GM21381 (cell line): ENCODE data around the gene OPTC.

Source experiments
- ATAC-seq: cut with Tn5 transposase; IDR thresholded peaks from one replicate; pipeline ENCODE4 v1.9.1; 2021; ENCODE audit warnings: mild to moderate bottlenecking, moderate library complexity; ENCODE audit not compliant: unreplicated experiment

Gene OPTC

GRCh38 chr1:203534012-203534411 is 40.1 kb downstream of the OPTC start:
- no peak for ATAC-seq

DNA sequence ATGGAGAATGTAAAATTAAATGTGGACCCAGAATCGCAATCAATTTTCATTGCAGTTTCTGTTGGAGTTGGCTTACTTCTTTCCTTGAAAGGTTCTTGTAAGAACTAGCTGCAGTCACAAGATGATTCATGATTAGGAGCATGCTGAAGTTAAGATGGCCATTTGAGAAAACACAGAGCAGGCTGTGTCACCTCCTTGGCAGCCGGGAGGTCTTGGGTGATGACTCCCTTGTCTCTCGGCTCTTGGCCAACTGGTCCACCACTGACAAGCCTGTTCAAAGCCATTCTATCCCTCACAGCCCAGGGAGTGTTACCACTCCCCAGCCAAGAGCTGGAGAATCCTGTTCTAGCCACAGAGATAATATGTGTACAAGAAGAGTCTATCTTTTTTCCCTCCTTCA is 40.6 kb downstream of the OPTC start:
- no peak for ATAC-seq

DNA sequence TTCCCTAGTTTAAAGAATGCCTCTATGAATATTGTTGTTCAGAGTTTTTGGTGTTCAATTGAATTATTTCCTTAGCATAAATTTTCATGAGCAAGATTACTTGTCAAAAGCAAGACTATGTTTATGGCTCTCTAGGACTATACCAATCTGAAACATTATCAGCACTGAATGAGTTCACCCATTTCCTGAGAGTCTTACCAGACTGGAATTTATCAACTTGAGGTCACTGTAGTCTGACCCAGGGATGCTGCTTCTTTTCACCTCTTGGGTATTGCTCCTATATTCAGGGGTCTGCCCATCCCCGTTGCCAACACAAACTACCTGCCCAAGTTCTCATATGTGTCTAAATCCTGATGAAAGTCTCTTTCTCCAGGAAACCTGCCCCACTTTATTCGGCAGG is 42.6 kb downstream of the OPTC start:
- ATAC-seq: no peak

DNA sequence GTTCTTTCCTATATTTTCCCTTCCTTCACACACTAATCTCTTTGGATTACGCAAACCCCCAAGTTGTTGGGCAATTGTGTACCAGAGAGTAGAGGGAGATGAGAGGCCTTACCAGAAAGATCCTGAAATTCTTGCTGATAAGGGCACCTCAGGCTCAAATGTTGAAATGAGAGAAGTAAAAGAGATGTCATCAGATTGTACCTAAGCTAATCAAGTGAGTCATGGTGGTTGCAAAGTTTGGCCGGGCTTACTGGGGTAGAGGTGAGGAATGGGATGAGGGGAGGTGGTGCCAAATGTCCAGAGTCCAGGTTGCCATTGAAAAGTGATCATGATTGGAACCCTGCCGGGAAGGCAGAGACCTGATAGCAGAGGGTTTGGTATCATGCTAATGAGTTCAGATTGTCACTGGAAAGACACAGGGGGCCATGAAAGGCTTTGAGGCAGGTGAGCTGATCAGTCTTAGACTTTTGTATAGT is 43.1 kb downstream of the OPTC start:
- ATAC-seq: no peak

- no peak for ATAC-seq
These were observed 44.0 kb downstream of the OPTC start for GRCh38 chr1:203537806-203538464.

DNA sequence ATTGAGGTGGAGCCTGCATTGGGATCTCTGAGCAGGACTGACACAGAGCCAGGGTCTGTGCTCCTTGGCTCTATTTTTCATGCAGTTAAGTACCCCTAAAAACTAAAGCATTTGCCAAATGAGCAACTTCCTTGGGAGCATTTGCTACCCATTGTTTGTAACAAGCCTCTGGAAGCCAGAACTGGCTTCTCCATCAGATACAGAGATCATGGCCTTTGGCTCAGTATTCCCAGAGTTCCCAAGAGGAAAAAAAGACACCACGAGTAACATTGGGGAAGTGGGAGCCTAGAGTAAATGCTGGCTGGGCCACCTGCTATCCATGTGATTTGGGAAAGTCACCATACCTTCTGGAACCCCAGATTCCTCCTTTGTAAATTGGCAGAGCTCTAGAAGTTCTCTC is 44.8 kb downstream of the OPTC start:
- no peak for ATAC-seq

GRCh38 chr1:203539831-203540546 is 46.0 kb downstream of the OPTC start:
- ATAC-seq: no peak

DNA sequence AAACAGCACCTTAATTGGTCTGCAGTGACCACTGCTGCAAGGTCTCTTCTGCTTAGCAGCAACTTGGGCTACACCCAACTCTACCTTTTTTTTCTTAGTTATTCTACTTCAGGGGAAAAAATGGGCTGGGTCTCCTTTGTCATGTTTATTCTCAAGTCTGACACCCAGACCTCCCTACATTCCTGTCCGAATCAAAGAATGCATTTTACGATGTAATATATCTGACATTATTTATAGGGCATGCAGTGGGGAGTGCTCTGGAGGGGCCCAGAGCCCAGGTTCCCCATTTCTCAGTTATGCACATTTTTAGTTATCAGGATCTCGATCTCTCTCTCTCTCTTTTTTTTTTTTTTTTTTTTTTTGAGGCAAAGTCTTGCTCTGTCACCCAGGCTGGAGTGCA is 50.5 kb downstream of the OPTC start:
- no peak for ATAC-seq

DNA sequence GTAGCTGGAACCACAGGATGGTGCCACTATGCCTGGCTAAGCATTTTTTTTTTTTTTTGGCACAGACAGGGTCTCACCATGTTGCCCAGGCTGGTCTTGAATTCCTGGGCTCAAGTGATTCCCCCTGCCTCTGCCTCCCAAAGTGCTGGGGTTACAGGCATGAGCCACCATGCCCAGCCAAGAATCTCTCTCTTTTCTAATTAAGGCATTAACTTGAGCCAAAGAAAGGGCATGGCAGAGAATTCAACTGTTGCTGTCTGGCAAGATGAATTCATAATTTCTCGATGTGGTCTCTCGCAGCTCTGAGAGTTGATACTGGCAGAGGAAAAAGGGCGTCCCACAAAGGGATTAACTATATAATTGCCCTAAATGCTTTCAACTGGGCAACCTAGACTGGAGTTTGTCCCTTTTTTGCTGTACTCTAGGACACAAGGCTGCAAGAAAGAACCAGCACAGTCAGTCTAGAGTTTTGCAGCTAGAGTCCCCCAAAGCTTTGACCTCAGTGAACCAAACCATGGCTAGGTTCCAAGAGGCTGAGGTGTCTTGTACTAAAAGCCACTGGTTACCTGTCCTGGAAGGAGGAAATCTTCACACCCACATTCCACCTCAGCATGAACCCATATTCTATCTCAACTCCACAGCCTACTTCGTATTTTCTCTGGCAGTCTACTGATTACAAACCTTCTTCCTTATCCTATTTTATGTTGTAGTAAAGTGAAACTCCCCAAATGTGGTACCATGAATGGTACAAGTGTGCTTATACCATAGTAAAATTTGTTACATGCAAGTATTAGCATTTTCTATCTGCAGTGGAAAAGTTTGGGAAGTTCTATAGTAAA is 51.2 kb downstream of the OPTC start:
- no peak for ATAC-seq

DNA sequence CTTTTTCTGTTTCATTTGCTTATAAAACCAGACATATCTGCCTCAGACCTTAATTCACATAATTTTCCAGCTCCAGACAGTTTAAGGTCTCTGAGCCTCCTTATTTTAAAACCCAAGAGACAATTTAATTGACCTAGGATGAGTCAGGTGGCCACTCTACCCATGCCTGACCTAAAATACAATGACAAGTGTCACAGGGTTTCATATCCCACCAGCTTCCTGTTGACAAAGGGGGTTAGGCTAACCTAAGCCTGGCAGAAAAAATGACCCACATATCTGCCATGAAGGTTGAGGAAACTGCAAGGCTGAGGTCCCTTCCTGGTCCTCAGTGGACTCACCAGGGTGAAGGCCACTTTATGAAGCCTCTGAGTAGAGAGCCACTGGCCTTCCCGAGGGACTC is 52.3 kb downstream of the OPTC start:
- ATAC-seq: no peak

DNA sequence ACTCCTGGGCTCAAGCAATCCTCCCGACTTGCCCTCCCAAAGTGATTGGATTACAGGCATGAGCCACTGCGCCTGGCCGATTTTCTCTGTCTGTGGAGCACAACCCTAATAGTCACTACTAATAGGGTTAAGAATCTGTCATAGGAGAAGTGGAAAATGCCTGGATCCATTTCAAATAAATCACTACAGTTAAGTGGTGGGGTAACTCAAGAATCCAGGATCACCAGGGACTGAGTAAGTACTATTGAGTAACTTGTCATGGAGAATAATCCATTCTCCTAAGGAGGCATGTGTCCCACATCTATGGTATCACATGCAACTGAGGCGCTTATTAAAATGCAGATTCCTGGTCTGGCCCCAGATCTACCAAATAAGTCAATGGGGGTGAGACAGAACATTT is 53.2 kb downstream of the OPTC start:
- no peak for ATAC-seq

GRCh38 chr1:203547771-203548421 is 53.9 kb downstream of the OPTC start:
- ATAC-seq: no peak

DNA sequence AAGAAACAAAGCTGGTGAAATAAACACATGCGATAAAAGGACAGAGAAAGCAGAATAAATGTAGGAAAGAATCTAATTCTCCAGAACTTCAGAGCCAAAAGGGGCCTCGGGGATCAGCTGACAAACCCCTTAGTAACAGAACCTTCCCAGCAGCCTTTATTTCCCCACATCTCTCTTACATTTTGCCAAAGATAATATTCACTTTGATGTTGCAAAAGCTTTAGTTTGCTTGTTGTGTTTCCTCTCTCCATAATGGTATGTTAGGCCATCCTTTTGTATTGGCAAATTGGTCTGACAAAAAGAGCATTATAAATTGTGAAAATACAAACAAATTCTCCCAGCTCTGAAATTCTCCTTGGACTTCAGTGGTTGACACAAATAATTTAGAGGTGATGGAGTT is 54.9 kb downstream of the OPTC start:
- ATAC-seq: no peak

- no peak for ATAC-seq
These were observed 55.4 kb downstream of the OPTC start for GRCh38 chr1:203549309-203549708.

- no peak for ATAC-seq
These were observed 56.9 kb downstream of the OPTC start for GRCh38 chr1:203550846-203551245.

DNA sequence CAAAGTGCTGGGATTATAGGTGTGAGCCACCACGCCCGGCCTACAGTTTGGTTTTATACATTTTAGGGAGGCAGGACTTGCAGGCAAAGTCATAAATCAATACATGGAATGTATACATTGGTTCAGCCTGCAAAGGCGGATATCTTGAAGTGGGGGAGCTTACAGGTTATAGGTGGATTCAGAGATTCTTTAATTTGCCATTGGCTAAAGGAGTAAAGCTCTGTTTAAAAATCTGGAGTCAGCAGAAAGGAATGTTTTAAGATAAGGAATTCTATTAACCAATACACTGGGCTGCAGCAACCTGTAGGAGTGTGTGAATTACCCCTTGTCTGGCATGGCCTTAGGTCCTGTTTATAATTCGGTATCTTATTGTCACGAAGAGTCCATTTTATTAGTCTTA is 57.6 kb downstream of the OPTC start:
- no peak for ATAC-seq

DNA sequence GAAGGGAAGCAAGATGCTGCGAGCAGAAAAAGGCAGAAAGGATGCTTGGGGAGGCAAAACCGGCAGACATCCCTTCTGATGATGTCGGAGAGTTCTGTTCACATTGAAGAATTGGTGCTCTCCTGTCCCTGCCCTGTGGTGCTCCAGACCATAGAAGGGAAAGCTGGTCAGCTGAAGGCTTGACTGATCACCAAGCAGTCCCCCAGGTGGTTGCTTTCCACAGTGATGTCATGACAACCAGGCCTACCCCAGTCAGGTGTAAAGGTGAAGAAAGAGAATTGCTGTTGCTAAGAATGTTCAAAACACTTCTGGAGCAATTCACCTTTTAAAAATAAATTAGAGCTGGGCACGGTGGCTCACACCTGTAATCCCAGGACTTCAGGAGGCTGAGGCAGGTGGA is 59.5 kb downstream of the OPTC start:
- no peak for ATAC-seq

- no peak for ATAC-seq
These were observed 60.1 kb downstream of the OPTC start for GRCh38 chr1:203554071-203554470.

DNA sequence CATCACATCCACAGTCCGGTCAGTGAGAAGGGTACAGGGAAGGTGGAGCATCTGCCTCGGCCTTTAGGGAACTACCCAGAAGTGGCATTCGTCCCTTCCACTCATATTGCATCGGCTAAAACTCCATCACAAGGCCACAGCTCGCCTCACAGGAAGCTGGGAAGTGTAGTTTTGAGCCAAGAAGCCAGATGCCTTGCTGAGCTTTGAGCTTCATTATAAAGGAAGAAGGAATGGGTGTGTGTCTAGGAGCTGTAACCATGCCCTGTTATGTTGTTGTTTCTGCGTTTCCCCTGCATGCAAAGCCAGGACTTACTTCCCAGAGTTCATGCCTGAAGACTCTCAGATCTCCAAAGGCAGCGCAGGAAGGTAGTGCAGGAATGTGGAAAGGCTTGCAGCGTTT is 61.1 kb downstream of the OPTC start:
- no peak for ATAC-seq

DNA sequence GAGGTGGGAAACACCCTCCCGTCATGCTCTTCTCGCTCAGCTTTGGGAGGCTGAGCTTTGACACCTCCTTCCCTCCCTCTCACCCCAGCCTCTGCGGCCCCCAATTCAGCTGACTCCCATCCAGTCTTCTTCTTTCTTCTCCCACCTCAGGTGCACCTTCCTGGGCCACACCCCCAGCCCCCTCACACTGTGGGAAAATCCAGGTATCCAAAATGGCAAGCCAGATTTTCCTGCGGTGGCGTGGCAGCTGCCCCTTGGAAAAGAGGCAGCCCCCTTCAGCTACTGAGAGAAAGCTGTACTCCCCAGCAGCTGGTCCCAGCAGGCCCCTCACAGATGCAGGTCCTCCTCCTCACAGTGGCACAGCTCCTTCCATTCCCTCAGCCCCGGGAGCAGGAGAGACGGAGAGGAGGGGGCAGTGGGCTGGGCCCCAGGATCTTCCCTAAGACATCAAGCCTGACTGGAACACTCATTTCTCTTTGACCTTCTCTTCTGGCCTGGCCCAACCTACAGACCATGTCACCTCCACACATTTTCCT is 61.6 kb downstream of the OPTC start:
- ATAC-seq: no peak
